HL-60 (cell line): ENCODE results near the gene PDCL2.

Experiments
- DNase-seq, 2 experiments: peaks; one replicate each; pipeline ENCODE4 v3.0.0-alpha.2; 2010 to 2020; ENCODE audit warnings: low read depth in 1 of 2, low spot score in 1 of 2
- H3K27ac ChIP-seq: fragments of 250-450 bp; sonication (Bioruptor Pico); replicated peaks from 2 replicates; pipeline ENCODE4 v1.5.1; 2020; ENCODE audit warnings: mild to moderate bottlenecking, moderate library complexity
- H3K27me3 ChIP-seq: fragments of 250-450 bp; sonication (Bioruptor Pico); 2 replicates; pipeline ENCODE4 v1.5.1; 2021; ENCODE audit warnings: mild to moderate bottlenecking, moderate library complexity; ENCODE audit not compliant: insufficient read depth, poor library complexity, severe bottlenecking
- H3K4me3 ChIP-seq: replicated peaks from 2 replicates; pipeline ENCODE4 v1.5.1; 2011; ENCODE audit warnings: mild to moderate bottlenecking, control low read depth, low read length; ENCODE audit not compliant: insufficient read depth
- CTCF ChIP-seq: IDR thresholded peaks from one replicate; pipeline ENCODE4 v1.5.1; 2011; ENCODE audit warnings: low read length, control low read depth, inconsistent platforms; ENCODE audit not compliant: insufficient read depth
- GABPA ChIP-seq: IDR thresholded peaks from 2 replicates; pipeline ENCODE4 v1.6.1; 2012; ENCODE audit warnings: low read depth
- POLR2AphosphoS5 ChIP-seq: IDR thresholded peaks from 2 replicates; pipeline ENCODE4 v1.6.1; 2012; ENCODE audit warnings: low read depth
- REST ChIP-seq: IDR thresholded peaks from 2 replicates; pipeline ENCODE4 v1.6.1; 2012; ENCODE audit warnings: low read depth; ENCODE audit not compliant: insufficient replicate concordance
- SPI1 ChIP-seq: IDR thresholded peaks from 2 replicates; pipeline ENCODE4 v1.6.1; 2012; ENCODE audit warnings: low read depth, mild to moderate bottlenecking, borderline replicate concordance
- long read RNA-seq: library from polyadenylated mRNA; unstranded; transcript quantifications from one replicate; pipeline ENCODE4 v2.0.0, GENCODE V29; 2020

The PDCL2 gene
- long read RNA-seq, result 0 reads

GRCh38 chr4:55592014-55592413, at the start of gene PDCL2:
PDCL2 (minus strand) TSS chr4:55592245; CDS start chr4:55592109, 136 bp downstream.
- no peak within 1 kb of the TSS for H3K4me3 ChIP-seq
- no peak for DNase-seq
- no peaks in the 10 kb centered on the region for H3K27me3 ChIP-seq
- no peak within 1 kb of the TSS for H3K27ac ChIP-seq
- TF ChIP-seq CTCF (no peak), GABPA (no peak), POLR2AphosphoS5 (no peak), SPI1 (no peak), REST (no peak)

GRCh38 chr4:55637272-55637820, 45.3 kb upstream of the PDCL2 start:
- H3K27me3 ChIP-seq, result peaks cover 32% of the 10 kb centered on the region
- no peak for DNase-seq
- H3K4me3 ChIP-seq, result no peak overlapping the region

GRCh38 chr4:55636656-55636999, 44.6 kb upstream of the PDCL2 start:
- Histone ChIP-seq H3K4me3 (no peak overlapping the region), H3K27ac (no peak overlapping the region)
- no peak for DNase-seq

More at GRCh38 chr4:55637272-55637820, 45.3 kb upstream of the PDCL2 start:
- TF ChIP-seq CTCF, result no peak
- no peak for TF ChIP-seq SPI1
- TF ChIP-seq POLR2AphosphoS5, result no peak
- TF ChIP-seq GABPA, result no peak
- no peak for TF ChIP-seq REST
- H3K27ac ChIP-seq, result no peak overlapping the region

More at GRCh38 chr4:55636656-55636999, 44.6 kb upstream of the PDCL2 start:
- TF ChIP-seq SPI1 (no peak), REST (no peak), CTCF (no peak), POLR2AphosphoS5 (no peak), GABPA (no peak)
- peaks cover 32% of the 10 kb centered on the region for H3K27me3 ChIP-seq
